Peyer's patch (tissue), 4 donors: ENCODE results near the gene TMEM88. TPM values are rescaled to one million over a fixed set of nuclear protein-coding genes. Genes with fewer than 3 reads are reported as not detected.

Experiments
- DNase-seq, 3 donors: peaks; one replicate each; pipeline ENCODE4 v3.0.0-alpha.2; 2017 to 2019
- H3K27ac ChIP-seq, 4 donors: fragments of 200-600 bp; sonication (generic); one replicate each; pipeline ENCODE4 v1.5.1; 2016 to 2019
- H3K27me3 ChIP-seq, 2 donors: fragments of 200-600 bp; sonication (generic); one replicate each; pipeline ENCODE4 v1.5.1; 2019
- H3K36me3 ChIP-seq, 3 donors: fragments of 200-600 bp; sonication (generic); one replicate each; pipeline ENCODE4 v1.5.1; 2016 to 2019
- H3K4me1 ChIP-seq, 4 donors: fragments of 200-600 bp; sonication (generic); one replicate each; pipeline ENCODE4 v1.5.1; 2016 to 2019
- H3K4me3 ChIP-seq, 4 donors: fragments of 200-600 bp; sonication (generic); 1 replicate in 3 of 4; 2 replicates in 1 of 4; pipeline ENCODE4 v1.5.1; 2016 to 2019; ENCODE audit warnings: mild to moderate bottlenecking in 1 of 4
- H3K9me3 ChIP-seq, 4 donors: fragments of 200-600 bp; sonication (generic); one replicate each; pipeline ENCODE4 v1.5.1; 2016 to 2019; ENCODE audit warnings: mild to moderate bottlenecking in 1 of 4
- POLR2A ChIP-seq, 2 donors: fragments of 450-650 bp; IDR thresholded peaks; one replicate each; pipeline ENCODE4 v1.5.1; 2017; ENCODE audit warnings: antibody characterized with exemption in 2 of 2, mild to moderate bottlenecking in 2 of 2, moderate library complexity in 2 of 2
- total RNA-seq, 4 donors: library from RNA; depleted of rRNA; stranded (reverse); fragments of >200 nt; gene quantifications; one replicate each; pipeline ENCODE4 v1.1.0, GENCODE V29; 2016
- TF ChIP-seq, protein P1 (sequence below), 6 experiments: fragments of 450-650 bp in 4 of 6; fragments of 200-600 bp in 2 of 6; sonication (generic) in 1 of 6; IDR thresholded peaks; one replicate each; pipeline ENCODE4 v1.5.1; 2017 to 2019; ENCODE audit warnings: antibody characterized with exemption in 6 of 6, mild to moderate bottlenecking in 3 of 6, moderate library complexity in 1 of 6

Gene TMEM88
- total RNA-seq, 4 donors from 2014 or later, result 3.4 to 29.7 (median 12.9) TPM

DNA sequence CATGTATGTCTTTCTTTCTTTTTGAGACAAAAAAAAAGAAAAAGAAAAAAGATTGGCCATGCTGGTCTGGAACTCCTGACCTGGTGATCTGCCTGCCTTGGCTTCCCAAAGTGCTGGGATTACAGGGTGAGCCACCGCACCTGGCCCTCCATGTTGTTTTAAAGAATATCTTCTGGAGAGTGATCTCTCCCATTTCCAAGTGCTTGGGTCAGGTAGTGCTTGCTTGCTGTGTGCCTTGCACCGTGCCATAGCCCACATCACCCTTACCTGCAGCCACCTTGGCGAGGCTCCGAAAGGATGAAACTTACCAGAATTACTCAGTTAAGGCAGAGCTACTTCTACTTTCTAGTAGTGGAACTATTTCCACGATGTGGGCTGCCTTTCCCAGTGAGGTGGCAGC, 39.9 kb upstream of the TMEM88 start:
- Histone ChIP-seq H3K27me3 (no peaks in the 10 kb centered on the region), H3K4me1 (no peaks in the 10 kb centered on the region), H3K36me3 (no peaks in the 10 kb centered on the region), H3K27ac (no peak overlapping the region), H3K4me3 (no peak overlapping the region), H3K9me3 (no peaks in the 10 kb centered on the region)
- no peak for DNase-seq
- TF ChIP-seq POLR2A (IDR thresholded peaks at IDR 0.05), result no peak
- TF ChIP-seq, protein P1, sequence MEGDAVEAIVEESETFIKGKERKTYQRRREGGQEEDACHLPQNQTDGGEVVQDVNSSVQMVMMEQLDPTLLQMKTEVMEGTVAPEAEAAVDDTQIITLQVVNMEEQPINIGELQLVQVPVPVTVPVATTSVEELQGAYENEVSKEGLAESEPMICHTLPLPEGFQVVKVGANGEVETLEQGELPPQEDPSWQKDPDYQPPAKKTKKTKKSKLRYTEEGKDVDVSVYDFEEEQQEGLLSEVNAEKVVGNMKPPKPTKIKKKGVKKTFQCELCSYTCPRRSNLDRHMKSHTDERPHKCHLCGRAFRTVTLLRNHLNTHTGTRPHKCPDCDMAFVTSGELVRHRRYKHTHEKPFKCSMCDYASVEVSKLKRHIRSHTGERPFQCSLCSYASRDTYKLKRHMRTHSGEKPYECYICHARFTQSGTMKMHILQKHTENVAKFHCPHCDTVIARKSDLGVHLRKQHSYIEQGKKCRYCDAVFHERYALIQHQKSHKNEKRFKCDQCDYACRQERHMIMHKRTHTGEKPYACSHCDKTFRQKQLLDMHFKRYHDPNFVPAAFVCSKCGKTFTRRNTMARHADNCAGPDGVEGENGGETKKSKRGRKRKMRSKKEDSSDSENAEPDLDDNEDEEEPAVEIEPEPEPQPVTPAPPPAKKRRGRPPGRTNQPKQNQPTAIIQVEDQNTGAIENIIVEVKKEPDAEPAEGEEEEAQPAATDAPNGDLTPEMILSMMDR (IDR thresholded peaks at IDR 0.05), result no peak

DNA sequence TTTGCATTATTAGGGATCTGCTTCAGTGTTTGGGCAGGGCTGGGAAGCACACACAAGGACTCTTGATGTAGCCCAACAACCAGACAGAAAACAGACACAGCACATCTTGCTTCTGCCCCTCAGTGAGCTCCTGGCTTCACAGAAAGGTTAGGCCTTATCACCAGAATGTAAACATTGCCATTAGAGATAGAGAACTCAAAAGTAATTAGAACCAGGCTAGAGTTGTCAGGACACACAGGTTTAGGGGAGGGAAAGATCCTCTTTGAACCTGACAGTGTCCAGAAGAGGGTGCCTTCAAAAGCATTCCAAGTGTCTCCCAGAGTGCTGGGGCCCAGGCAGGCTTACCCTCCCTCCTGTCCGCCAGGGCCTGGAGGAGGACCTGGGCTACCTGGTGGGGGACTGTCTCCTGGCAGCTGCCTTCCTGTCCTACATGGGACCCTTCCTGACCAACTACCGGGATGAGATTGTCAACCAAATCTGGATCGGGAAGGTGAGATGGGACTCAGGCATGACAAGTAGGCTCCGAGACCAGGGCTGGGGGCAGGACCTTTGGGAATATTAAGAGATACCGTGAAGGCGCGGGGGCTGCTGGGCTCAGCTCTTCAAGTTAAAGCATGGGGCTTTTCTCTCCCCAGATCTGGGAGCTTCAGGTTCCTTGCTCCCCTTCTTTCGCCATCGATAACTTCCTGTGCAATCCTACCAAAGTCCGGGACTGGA, 37.8 kb upstream of the TMEM88 start:
- Histone ChIP-seq H3K36me3 (no peaks in the 10 kb centered on the region), H3K27me3 (no peaks in the 10 kb centered on the region), H3K4me3 (no peak overlapping the region), H3K27ac (no peak overlapping the region), H3K9me3 (no peaks in the 10 kb centered on the region), H3K4me1 (no peaks in the 10 kb centered on the region)
- no peak for DNase-seq
- TF ChIP-seq POLR2A (IDR thresholded peaks at IDR 0.05), result no peak
- TF ChIP-seq, protein P1 (IDR thresholded peaks at IDR 0.05), result no peak

DNA sequence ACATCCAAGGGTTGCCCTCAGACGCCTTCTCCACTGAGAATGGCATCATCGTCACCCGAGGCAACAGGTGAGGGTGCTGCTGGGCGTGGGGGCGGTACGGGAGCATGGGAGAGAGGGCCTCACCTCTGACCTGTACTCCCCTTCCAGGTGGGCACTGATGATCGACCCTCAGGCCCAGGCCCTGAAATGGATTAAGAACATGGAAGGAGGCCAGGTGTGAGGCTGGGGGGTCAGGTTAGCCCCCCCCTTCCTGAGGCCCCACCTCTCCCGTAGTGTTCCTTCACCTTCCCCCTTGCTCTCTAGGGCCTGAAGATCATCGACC, 37.3 kb upstream of the TMEM88 start:
- H3K9me3 ChIP-seq, result no peaks in the 10 kb centered on the region
- no peak overlapping the region for H3K27ac ChIP-seq
- H3K4me3 ChIP-seq, result no peak overlapping the region
- H3K27me3 ChIP-seq, result no peaks in the 10 kb centered on the region
- DNase-seq, result no peak
- H3K4me1 ChIP-seq, result no peaks in the 10 kb centered on the region
- TF ChIP-seq, protein P1 (IDR thresholded peaks at IDR 0.05), result no peak
- TF ChIP-seq POLR2A (IDR thresholded peaks at IDR 0.05), result no peak
- H3K36me3 ChIP-seq, result no peaks in the 10 kb centered on the region

DNA sequence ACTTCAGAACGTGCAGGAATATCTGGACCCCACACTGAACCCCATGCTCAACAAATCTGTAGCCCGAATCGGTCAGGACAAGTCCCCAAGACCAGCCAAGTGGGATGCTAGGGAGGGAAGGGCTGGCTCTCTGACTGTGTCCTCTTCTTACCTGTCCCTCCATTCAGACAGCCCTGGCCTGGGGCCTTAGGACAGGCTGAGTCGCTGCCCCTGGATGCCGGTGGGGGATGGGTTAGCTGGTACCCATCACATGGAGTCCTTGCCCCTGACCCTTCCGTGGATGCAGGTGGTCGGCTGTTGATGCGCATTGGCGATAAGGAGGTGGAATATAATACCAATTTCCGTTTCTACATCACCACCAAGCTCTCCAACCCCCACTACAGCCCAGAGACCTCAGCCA, 36.8 kb upstream of the TMEM88 start:
- no peak overlapping the region for H3K27ac ChIP-seq
- no peaks in the 10 kb centered on the region for H3K27me3 ChIP-seq
- no peaks in the 10 kb centered on the region for H3K4me1 ChIP-seq
- H3K9me3 ChIP-seq, result no peaks in the 10 kb centered on the region
- DNase-seq, result no peak
- H3K4me3 ChIP-seq, result no peak overlapping the region
- TF ChIP-seq, protein P1 (IDR thresholded peaks at IDR 0.05), result no peak
- TF ChIP-seq POLR2A (IDR thresholded peaks at IDR 0.05), result no peak
- no peaks in the 10 kb centered on the region for H3K36me3 ChIP-seq

DNA sequence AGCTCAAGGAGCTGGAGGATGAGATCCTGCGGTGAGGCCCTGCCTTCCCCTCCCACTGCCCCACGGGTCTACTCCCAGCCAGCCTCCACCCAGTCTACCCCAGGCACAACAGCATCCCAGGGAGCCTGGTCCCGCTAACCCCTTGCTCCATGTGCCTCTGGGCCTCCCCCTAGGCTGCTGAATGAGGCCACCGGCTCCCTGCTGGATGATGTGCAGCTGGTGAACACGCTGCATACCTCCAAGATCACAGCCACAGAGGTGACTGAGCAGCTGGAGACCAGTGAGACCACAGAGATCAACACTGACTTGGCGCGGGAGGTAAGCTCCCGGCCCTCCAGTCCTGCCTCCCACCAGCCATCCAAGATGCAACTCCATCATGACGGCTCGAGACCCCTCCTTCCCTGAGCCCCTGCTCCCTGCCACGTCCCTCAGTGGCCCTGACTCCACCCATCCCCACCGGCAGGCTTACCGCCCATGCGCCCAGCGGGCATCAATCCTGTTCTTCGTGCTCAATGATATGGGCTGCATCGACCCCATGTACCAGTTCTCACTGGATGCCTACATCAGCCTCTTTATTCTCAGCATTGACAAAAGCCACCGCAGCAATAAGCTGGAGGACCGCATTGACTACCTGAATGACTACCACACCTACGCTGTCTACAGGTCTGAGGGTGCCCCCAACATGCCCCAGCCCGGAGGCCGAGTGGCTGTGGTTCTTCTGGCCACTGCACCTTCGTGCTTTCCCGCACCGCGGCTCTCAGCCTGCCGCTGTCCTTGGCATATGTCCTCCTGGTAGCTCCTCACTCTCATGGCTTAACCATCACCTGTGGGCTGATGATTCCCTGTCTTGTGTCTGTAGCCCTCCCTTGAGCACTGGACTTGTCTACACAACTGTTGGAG, 35.9 kb upstream of the TMEM88 start:
- Histone ChIP-seq H3K27ac (no peak overlapping the region), H3K9me3 (no peaks in the 10 kb centered on the region), H3K4me1 (no peaks in the 10 kb centered on the region), H3K27me3 (no peaks in the 10 kb centered on the region), H3K36me3 (no peaks in the 10 kb centered on the region), H3K4me3 (no peak overlapping the region)
- TF ChIP-seq POLR2A (IDR thresholded peaks at IDR 0.05), result no peak
- TF ChIP-seq, protein P1 (IDR thresholded peaks at IDR 0.05), result no peak
- no peak for DNase-seq
